Parathyroid adenoma (tissue), 2 donors: Measurements from ENCODE around the gene NEK10.

ENCODE experiments used
- H2AFZ ChIP-seq: fragments of 300-600 bp; sonication (generic); one replicate; pipeline ENCODE4 v1.7.0; 2017; ENCODE audit warnings: antibody characterized with exemption, mild to moderate bottlenecking
- H3K27ac ChIP-seq: fragments of 300-600 bp; sonication (generic); one replicate; pipeline ENCODE4 v1.7.0; 2017
- H3K27me3 ChIP-seq: fragments of 300-600 bp; sonication (generic); one replicate; pipeline ENCODE4 v1.7.0; 2017; ENCODE audit warnings: low read length; ENCODE audit not compliant: control insufficient read depth, insufficient read depth
- H3K36me3 ChIP-seq: fragments of 300-600 bp; sonication (generic); one replicate; pipeline ENCODE4 v1.7.0; 2017; ENCODE audit warnings: low read length; ENCODE audit not compliant: control insufficient read depth, insufficient read depth
- H3K4me1 ChIP-seq: fragments of 300-600 bp; sonication (generic); one replicate; pipeline ENCODE4 v1.7.0; 2017; ENCODE audit warnings: control low read depth
- H3K4me2 ChIP-seq: fragments of 300-600 bp; sonication (generic); one replicate; pipeline ENCODE4 v1.7.0; 2017; ENCODE audit warnings: low read length
- H3K4me3 ChIP-seq: fragments of 300-600 bp; sonication (generic); one replicate; pipeline ENCODE4 v1.7.0; 2017; ENCODE audit warnings: low read depth, low read length
- H3K79me2 ChIP-seq: fragments of 300-600 bp; sonication (generic); one replicate; pipeline ENCODE4 v1.7.0; 2017; ENCODE audit warnings: control low read depth
- H3K9ac ChIP-seq: fragments of 300-600 bp; sonication (generic); one replicate; pipeline ENCODE4 v1.7.0; 2017; ENCODE audit warnings: mild to moderate bottlenecking
- H3K9me3 ChIP-seq: fragments of 300-600 bp; sonication (generic); one replicate; pipeline ENCODE4 v1.7.0; 2017; ENCODE audit warnings: low read length; ENCODE audit not compliant: control insufficient read depth
- CTCF ChIP-seq: fragments of 300-600 bp; sonication (generic); IDR thresholded peaks from one replicate; pipeline ENCODE4 v1.7.0; 2017; ENCODE audit warnings: antibody characterized with exemption, mild to moderate bottlenecking
- donor health status: primary hyperparathyroidism.

The NEK10 gene

GRCh38 chr3:27216955-27217552, 152.1 kb downstream of the NEK10 start:
- no peak overlapping the region for H3K27ac ChIP-seq
- no peaks in the 10 kb centered on the region for H3K4me1 ChIP-seq
- H3K27me3 ChIP-seq = no peaks in the 10 kb centered on the region
- peaks cover 2% of the 10 kb centered on the region for H3K36me3 ChIP-seq
- H3K9ac ChIP-seq = no peak overlapping the region
- H3K4me3 ChIP-seq = no peak overlapping the region
- H3K4me2 ChIP-seq = no peak overlapping the region
- TF ChIP-seq CTCF = no peak
- no peak overlapping the region for H2AFZ ChIP-seq
- no peaks in the 10 kb centered on the region for H3K9me3 ChIP-seq
- no peaks in the 10 kb centered on the region for H3K79me2 ChIP-seq

GRCh38 chr3:27216295-27216855, 152.8 kb downstream of the NEK10 start:
- no peak overlapping the region for H2AFZ ChIP-seq
- TF ChIP-seq CTCF = no peak
- H3K9me3 ChIP-seq = no peaks in the 10 kb centered on the region
- no peak overlapping the region for H3K27ac ChIP-seq
- H3K4me1 ChIP-seq = no peaks in the 10 kb centered on the region
- no peak overlapping the region for H3K4me2 ChIP-seq
- no peaks in the 10 kb centered on the region for H3K79me2 ChIP-seq
- H3K27me3 ChIP-seq = no peaks in the 10 kb centered on the region
- no peak overlapping the region for H3K9ac ChIP-seq
- H3K4me3 ChIP-seq = no peak overlapping the region
- H3K36me3 ChIP-seq = peaks cover 2% of the 10 kb centered on the region

- no peak overlapping the region for H3K4me3 ChIP-seq
- H2AFZ ChIP-seq = no peak overlapping the region
- H3K9ac ChIP-seq = no peak overlapping the region
- no peaks in the 10 kb centered on the region for H3K9me3 ChIP-seq
- H3K27me3 ChIP-seq = no peaks in the 10 kb centered on the region
- TF ChIP-seq CTCF = no peak
- no peak overlapping the region for H3K4me2 ChIP-seq
- H3K79me2 ChIP-seq = no peaks in the 10 kb centered on the region
- no peaks in the 10 kb centered on the region for H3K4me1 ChIP-seq
- H3K36me3 ChIP-seq = peaks cover 2% of the 10 kb centered on the region
- no peak overlapping the region for H3K27ac ChIP-seq
These were observed 155.7 kb downstream of the NEK10 start for GRCh38 chr3:27213450-27213849.

- Histone ChIP-seq H2AFZ (no peak overlapping the region), H3K9me3 (no peaks in the 10 kb centered on the region), H3K9ac (no peak overlapping the region), H3K4me2 (no peak overlapping the region), H3K27ac (no peak overlapping the region), H3K4me1 (no peaks in the 10 kb centered on the region), H3K27me3 (no peaks in the 10 kb centered on the region), H3K36me3 (peaks cover 2% of the 10 kb centered on the region), H3K4me3 (no peak overlapping the region), H3K79me2 (no peaks in the 10 kb centered on the region)
- no peak for TF ChIP-seq CTCF
These were observed 159.4 kb downstream of the NEK10 start for GRCh38 chr3:27209617-27210264.
